Ishikawa (cell line): ENCODE results near the gene SKIDA1.

Experiments used
- CEBPB ChIP-seq: IDR thresholded peaks from 2 replicates; pipeline ENCODE4 v1.6.1; 2012
- EP300 ChIP-seq: IDR thresholded peaks from 2 replicates; pipeline ENCODE4 v1.6.1; 2012; ENCODE audit warnings: borderline replicate concordance
- FOXM1 ChIP-seq: IDR thresholded peaks from 2 replicates; pipeline ENCODE4 v1.6.1; 2012; ENCODE audit warnings: low read depth, borderline replicate concordance
- NFIC ChIP-seq: IDR thresholded peaks from 2 replicates; pipeline ENCODE4 v1.6.1; 2012
- TAF1 ChIP-seq: IDR thresholded peaks from 2 replicates; pipeline ENCODE4 v1.6.1; 2012; ENCODE audit warnings: low read depth, mild to moderate bottlenecking
- TCF12 ChIP-seq: IDR thresholded peaks from 2 replicates; pipeline ENCODE4 v1.6.1; 2012; ENCODE audit warnings: low read depth
- TEAD4 ChIP-seq: IDR thresholded peaks from 2 replicates; pipeline ENCODE4 v1.6.1; 2012
- TF ChIP-seq, protein P1 (sequence below): IDR thresholded peaks from 2 replicates; pipeline ENCODE4 v1.6.1; 2012

- TF ChIP-seq, protein P1, sequence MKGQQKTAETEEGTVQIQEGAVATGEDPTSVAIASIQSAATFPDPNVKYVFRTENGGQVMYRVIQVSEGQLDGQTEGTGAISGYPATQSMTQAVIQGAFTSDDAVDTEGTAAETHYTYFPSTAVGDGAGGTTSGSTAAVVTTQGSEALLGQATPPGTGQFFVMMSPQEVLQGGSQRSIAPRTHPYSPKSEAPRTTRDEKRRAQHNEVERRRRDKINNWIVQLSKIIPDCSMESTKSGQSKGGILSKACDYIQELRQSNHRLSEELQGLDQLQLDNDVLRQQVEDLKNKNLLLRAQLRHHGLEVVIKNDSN = no peak
- no peak; the same call in 1 of the 2 replicates for TF ChIP-seq TAF1
- TF ChIP-seq TEAD4 = no peak
- TF ChIP-seq NFIC = no peak
- no peak for TF ChIP-seq EP300
- TF ChIP-seq CEBPB = no peak
- no peak for TF ChIP-seq TCF12
- TF ChIP-seq FOXM1 = no peak
Observed at GRCh38 chr10:21534280-21534586, 8.8 kb upstream of the SKIDA1 start.
